Effector CD8-positive, alpha-beta T cell (primary cell): ENCODE results near the gene AGPAT1.
"Not testable (repeated sequence)": the region's sequence is repeated elsewhere in the genome, so short reads cannot be mapped to it uniquely, and the experiment has no call there.

Experiments
- DNase-seq: peaks from one replicate; lab custom pipeline; 2025; lab: John Stamatoyannopoulos, UW

Gene AGPAT1

GRCh38 chr6:32186151-32186840 lies 10.4 kb upstream of the AGPAT1 start:
- not testable (repeated sequence) for DNase-seq

DNA sequence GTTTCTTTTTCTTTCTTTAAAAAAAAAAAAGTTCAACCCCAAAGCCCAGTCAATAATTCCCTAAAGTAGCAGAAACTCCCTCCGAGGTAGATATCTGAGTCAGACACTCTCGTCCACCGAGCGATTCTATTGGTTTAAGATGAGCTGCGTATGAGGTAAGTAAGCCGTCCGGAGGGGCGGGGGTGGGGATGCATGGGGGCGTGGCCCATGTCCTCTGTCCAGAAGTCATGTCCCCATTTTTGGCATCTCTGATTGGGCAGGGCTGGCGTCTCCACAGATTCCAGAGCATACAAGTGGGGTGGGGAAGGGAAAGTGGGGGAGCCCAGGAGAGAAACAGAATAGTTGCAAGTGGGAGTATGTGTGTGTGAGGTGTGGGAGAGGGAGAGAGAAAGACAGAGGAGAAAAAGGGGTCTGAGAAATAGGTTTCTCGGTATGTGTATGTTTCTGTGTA lies 9.8 kb upstream of the AGPAT1 start:
- DNase-seq, result not testable (repeated sequence)

DNA sequence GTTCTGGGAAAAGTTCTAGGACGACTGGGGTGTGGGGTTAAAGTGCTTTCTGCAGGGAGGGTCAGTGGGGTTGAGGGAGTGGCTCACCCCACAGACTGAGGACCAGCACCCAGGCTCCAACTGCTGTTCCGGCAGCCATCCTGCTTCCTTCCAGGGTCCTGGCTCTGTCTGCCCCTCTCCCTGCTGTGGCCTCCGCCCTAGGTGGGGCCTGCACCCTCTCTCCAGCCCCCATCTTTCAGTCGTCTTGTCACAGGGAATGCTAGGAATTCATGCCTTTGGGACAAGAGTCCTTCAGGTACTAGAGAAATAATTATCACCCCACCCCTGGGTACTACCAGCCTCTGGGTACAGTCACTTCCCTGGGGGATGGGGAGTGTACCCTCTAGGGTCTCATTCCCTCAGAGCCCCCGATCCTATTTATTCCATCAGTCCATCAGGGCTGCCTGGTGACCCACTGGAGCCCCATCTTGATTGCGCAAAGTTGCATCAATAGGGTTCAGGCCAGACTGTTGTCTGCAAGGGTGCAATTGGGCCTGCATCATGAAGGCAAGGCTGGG lies 8.3 kb upstream of the AGPAT1 start, which contains the start of gene AGER:
Gene AGER, minus strand, starts transcription at position 170 of the 557 bp plus-strand sequence. Its CDS starts 31 bp downstream, at position 139.
- no peak for DNase-seq

GRCh38 chr6:32183483-32184083 lies 7.7 kb upstream of the AGPAT1 start:
- DNase-seq, result no peak

DNA sequence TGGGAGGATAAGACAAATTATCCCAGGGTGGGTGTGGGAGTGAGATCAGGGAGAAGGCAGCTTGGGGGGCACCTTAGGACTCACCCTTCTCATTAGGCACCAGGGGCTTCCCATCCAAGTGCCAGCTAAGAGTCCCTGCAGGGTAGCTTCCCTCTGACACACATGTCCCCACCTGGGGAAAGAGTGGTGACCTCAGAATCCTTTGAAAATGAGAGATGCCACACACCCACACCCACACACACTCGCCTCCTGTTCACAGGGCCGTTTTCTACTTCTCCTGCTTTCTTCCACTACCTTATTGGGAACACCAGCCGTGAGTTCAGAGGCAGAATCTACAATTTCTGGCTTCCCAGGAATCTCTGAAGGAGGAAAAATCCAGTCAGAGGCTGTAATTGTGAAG lies 7.1 kb upstream of the AGPAT1 start:
- DNase-seq, result no peak

- no peak for DNase-seq
Observed at GRCh38 chr6:32182555-32182981, 6.7 kb upstream of the AGPAT1 start.

- DNase-seq, result no peak
Observed at GRCh38 chr6:32181915-32182529, 6.1 kb upstream of the AGPAT1 start.

GRCh38 chr6:32181148-32181702 lies 5.3 kb upstream of the AGPAT1 start:
- DNase-seq, result no peak

GRCh38 chr6:32179766-32180405 lies 4.0 kb upstream of the AGPAT1 start:
- DNase-seq, result no peak

GRCh38 chr6:32178547-32179440 lies 2.9 kb upstream of the AGPAT1 start:
- no peak for DNase-seq

- peak; percentile 94 for DNase-seq
Observed at GRCh38 chr6:32177788-32178546, 2.1 kb upstream of the AGPAT1 start, which contains the start of gene RNF5. RNF5 (plus strand) TSS chr6:32178405; CDS start chr6:32178512, 107 bp downstream.

- peak; percentile 45 for DNase-seq
Observed at GRCh38 chr6:32177183-32177787, 1.4 kb upstream of the AGPAT1 start.

- no peak for DNase-seq
Observed at GRCh38 chr6:32176476-32177182, 745 bp upstream of the AGPAT1 start.

DNA sequence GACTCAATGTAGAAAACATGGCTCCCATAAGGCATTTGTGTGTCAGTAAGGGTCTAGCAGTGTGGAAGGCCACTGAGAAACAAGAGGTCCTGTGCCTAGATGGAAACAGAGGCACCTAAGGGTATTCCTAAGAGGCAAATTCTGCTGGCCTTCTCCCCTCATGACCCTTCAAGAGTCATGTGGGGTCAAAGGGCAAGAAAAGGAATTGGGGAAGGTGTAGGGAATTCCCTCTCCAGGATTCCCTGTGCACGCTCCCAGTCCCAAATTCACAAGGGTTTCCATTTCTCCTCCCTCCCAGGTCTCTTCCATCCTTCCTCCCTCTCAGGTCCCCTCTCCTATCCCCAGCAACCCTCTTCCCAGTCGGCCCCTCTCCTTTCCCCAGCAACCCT lies 568 bp downstream of the AGPAT1 start:
- no peak for DNase-seq

DNA sequence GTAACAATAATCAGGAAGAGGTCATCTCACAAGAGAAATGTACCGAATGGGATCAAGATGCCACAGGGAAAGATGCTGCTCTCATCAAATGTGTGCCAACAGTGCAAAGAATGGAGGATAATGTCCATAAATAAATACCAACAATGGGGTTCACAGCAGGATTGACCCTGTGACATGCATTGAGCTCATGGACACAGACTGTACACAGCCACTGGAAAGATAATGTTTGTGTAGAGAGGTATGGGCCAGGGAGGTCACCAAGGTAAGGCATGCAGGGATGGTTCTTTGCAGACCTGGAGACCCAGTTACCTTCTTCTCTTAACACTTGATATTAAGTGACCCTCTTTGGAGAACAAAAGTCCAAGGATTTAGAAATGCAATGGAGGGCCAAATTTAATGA lies 1.5 kb downstream of the AGPAT1 start:
- DNase-seq, result no peak

- no peak for DNase-seq
Observed at GRCh38 chr6:32173051-32173727, 2.7 kb downstream of the AGPAT1 start.

DNA sequence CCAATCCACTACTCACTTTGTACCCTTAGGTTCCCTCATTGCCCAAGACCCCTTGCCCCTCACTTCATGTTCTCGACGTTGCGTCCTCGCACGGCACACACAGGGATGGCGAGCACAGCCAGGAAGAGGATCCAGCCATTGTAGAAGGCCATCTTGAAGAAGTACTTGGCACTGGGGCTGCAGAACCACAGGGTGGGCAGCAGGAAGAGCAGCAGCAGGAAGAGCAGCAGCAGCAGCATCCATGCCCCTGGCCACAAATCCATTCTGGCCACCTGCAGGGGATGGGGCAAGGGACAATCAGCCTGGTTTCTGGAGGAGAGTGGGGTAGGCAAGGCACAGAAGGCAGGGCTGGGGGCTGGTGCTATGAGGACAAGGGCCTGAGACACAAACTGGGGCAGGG lies 4.7 kb downstream of the AGPAT1 start:
- no peak for DNase-seq

- no peak for DNase-seq
Observed at GRCh38 chr6:32170294-32170693, 5.6 kb downstream of the AGPAT1 start.
